ENCODE results near the gene CYP26C1. TPM values are rescaled to one million over a fixed set of nuclear protein-coding genes. Genes with fewer than 3 reads are reported as not detected.

CYP26C1 gene, protein sequence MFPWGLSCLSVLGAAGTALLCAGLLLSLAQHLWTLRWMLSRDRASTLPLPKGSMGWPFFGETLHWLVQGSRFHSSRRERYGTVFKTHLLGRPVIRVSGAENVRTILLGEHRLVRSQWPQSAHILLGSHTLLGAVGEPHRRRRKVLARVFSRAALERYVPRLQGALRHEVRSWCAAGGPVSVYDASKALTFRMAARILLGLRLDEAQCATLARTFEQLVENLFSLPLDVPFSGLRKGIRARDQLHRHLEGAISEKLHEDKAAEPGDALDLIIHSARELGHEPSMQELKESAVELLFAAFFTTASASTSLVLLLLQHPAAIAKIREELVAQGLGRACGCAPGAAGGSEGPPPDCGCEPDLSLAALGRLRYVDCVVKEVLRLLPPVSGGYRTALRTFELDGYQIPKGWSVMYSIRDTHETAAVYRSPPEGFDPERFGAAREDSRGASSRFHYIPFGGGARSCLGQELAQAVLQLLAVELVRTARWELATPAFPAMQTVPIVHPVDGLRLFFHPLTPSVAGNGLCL
- under 1 TPM in 1 of 2 donors, not detected in 1; 0.07 TPM for total RNA-seq

- no peak for DNase-seq (ENCODE audit: low spot score)
- peak within 1 kb of the TSS; percentile 38 for H3K4me3 Mint-ChIP-seq
- ATAC-seq, result no peak
These were observed at the start of gene CYP26C1 for GRCh38 chr10:93059975-93060886. Gene CYP26C1, plus strand, starts transcription at chr10:93060798. Its CDS starts 466 bp downstream, at chr10:93061264.

DNA sequence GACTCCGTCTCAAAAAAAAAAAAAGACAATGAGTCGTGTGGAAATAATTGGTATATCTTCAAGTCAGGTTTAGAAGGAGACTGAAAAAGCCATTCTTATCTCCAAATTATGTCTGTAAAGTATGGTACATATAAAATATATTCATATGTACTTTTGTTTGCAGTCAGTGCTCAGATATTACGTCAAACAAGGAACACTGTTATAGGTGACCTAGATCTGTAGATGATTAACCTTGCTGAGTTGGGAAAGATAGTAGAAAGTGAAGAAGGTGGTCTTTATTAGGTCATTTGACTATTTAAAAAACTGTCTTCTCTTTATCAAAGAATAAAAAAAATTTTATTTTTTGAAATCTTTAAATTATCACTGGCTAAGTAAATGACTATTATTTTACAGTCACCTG is 44.9 kb upstream of the CYP26C1 start:
- DNase-seq (ENCODE audit: low spot score) (no peak), ATAC-seq (no peak)
- H3K36me3 Mint-ChIP-seq, result no peaks in the 10 kb centered on the region
- H3K9me3 Mint-ChIP-seq, result no peaks in the 10 kb centered on the region
- H3K27ac Mint-ChIP-seq, result no peak overlapping the region
- no peak overlapping the region for H3K4me3 Mint-ChIP-seq
- H3K27me3 Mint-ChIP-seq, result no peaks in the 10 kb centered on the region
- no peaks in the 10 kb centered on the region for H3K4me1 Mint-ChIP-seq (ENCODE audit: low read depth in 2 of 2)

More at GRCh38 chr10:93059975-93060886, at the start of gene CYP26C1:
- H3K4me1 Mint-ChIP-seq (ENCODE audit: low read depth in 2 of 2), result peaks cover 7 to 9% of the 10 kb centered on the region in 2 donors
- H3K27me3 Mint-ChIP-seq, result peaks cover 19 to 31% of the 10 kb centered on the region in 2 donors
- peaks cover 6% of the 10 kb centered on the region for H3K36me3 Mint-ChIP-seq
- H3K9me3 Mint-ChIP-seq, result no peaks in the 10 kb centered on the region
- no peak within 1 kb of the TSS for H3K27ac Mint-ChIP-seq

- no peak for ATAC-seq
- no peak for DNase-seq (ENCODE audit: low spot score)
- Mint-ChIP-seq H3K27me3 (no peaks in the 10 kb centered on the region), H3K27ac (no peak overlapping the region), H3K9me3 (no peaks in the 10 kb centered on the region), H3K36me3 (no peaks in the 10 kb centered on the region), H3K4me1 (ENCODE audit: low read depth in 2 of 2) (no peaks in the 10 kb centered on the region), H3K4me3 (no peak overlapping the region)
These were observed 37.5 kb upstream of the CYP26C1 start for GRCh38 chr10:93023013-93023650.

DNA sequence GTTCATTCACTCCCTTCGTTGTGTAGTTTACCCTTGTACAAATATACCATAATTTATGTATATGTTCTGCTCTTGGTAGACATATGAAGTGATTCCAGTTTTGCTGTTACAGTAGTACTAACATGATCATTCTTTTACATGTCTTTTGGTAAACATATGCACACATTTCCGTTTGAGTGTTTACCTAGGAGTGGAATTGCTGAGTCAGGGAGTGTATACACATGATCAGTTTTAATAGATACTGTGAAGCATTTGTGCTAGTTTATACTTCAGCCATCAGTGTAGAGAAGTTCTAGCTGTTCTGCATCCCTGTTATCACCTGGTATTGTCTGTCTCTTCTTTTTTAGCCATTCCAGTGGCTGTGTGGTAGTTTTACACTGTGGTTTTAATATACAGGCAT is 34.5 kb upstream of the CYP26C1 start:
- Mint-ChIP-seq H3K9me3 (no peaks in the 10 kb centered on the region), H3K4me1 (ENCODE audit: low read depth in 2 of 2) (no peaks in the 10 kb centered on the region), H3K4me3 (no peak overlapping the region), H3K27me3 (no peaks in the 10 kb centered on the region), H3K27ac (no peak overlapping the region), H3K36me3 (no peaks in the 10 kb centered on the region)
- DNase-seq (ENCODE audit: low spot score), result no peak
- no peak for ATAC-seq

GRCh38 chr10:93027508-93027907 is 33.1 kb upstream of the CYP26C1 start:
- H3K9me3 Mint-ChIP-seq, result no peaks in the 10 kb centered on the region
- no peaks in the 10 kb centered on the region for H3K4me1 Mint-ChIP-seq (ENCODE audit: low read depth in 2 of 2)
- no peaks in the 10 kb centered on the region for H3K36me3 Mint-ChIP-seq

GRCh38 chr10:93028883-93029282 is 31.7 kb upstream of the CYP26C1 start:
- H3K27me3 Mint-ChIP-seq, result no peaks in the 10 kb centered on the region
- H3K4me1 Mint-ChIP-seq (ENCODE audit: low read depth in 2 of 2), result no peaks in the 10 kb centered on the region
- no peak overlapping the region for H3K27ac Mint-ChIP-seq
- H3K9me3 Mint-ChIP-seq, result no peaks in the 10 kb centered on the region
- ATAC-seq (no peak), DNase-seq (ENCODE audit: low spot score) (no peak)
- no peak overlapping the region for H3K4me3 Mint-ChIP-seq
- H3K36me3 Mint-ChIP-seq, result no peaks in the 10 kb centered on the region

More at GRCh38 chr10:93027508-93027907, 33.1 kb upstream of the CYP26C1 start:
- H3K4me3 Mint-ChIP-seq, result no peak overlapping the region
- DNase-seq (ENCODE audit: low spot score) (no peak), ATAC-seq (no peak)
- H3K27me3 Mint-ChIP-seq, result no peaks in the 10 kb centered on the region
- no peak overlapping the region for H3K27ac Mint-ChIP-seq

- Mint-ChIP-seq H3K27me3 (no peaks in the 10 kb centered on the region), H3K4me3 (no peak overlapping the region), H3K36me3 (no peaks in the 10 kb centered on the region), H3K27ac (no peak overlapping the region), H3K9me3 (no peaks in the 10 kb centered on the region), H3K4me1 (ENCODE audit: low read depth in 2 of 2) (no peaks in the 10 kb centered on the region)
- DNase-seq (ENCODE audit: low spot score), result no peak
- ATAC-seq, result no peak
These were observed 30.2 kb upstream of the CYP26C1 start for GRCh38 chr10:93030409-93030808.

DNA sequence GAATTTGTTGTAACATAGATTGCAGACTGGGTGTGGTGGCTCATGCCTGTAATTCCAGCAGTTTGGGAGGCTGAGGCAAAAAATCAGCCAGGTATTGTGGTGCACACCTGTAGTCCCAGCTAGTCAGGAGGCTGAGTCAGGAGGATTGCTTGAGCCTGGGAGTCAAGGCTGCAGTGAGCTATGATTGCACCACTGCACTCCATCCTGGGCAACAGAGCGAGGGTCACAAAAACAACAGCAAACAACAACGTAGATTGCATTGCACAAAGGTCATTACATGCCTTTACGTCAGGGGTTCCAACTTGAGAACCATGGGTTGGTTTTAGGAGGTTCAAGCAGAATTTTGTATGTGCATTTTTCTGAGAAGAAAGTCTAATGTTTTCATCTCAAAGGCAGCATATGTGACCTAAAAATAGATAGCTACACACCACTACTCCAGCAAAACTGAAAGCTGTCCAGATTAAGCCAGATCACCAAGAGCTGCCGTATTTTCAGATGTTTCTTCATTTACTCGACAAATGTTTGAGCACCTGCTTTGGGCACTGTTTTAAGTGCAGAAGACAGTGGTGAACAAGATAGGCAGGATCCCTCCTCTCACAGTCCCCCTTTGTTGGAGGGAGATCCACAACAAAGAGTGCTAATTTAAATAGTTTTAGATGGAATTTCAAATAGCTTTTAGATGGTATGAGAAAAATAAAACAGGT is 28.3 kb upstream of the CYP26C1 start:
- Mint-ChIP-seq H3K4me3 (no peak overlapping the region), H3K9me3 (no peaks in the 10 kb centered on the region), H3K36me3 (no peaks in the 10 kb centered on the region), H3K27me3 (no peaks in the 10 kb centered on the region), H3K4me1 (ENCODE audit: low read depth in 2 of 2) (no peaks in the 10 kb centered on the region), H3K27ac (no peak overlapping the region)
- DNase-seq (ENCODE audit: low spot score) (no peak), ATAC-seq (no peak)

DNA sequence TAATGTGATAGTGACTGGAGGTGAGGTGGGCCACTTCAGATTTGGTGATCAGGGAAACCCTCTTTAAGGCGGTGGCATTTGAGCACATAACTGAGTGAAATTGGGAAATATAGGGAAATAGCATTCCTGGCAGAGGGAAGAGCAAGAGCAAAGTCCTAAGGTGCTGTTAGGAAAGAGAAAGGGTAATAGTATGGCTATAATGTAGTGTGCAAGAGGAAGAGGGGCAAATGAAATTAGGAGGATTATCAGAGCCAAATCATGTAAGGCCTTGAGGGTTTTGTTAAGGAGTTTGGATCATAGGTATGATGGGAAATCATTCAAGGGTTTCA is 27.8 kb upstream of the CYP26C1 start:
- DNase-seq (ENCODE audit: low spot score) (no peak), ATAC-seq (no peak)
- no peak overlapping the region for H3K27ac Mint-ChIP-seq
- H3K4me3 Mint-ChIP-seq, result no peak overlapping the region
- H3K4me1 Mint-ChIP-seq (ENCODE audit: low read depth in 2 of 2), result no peaks in the 10 kb centered on the region
- no peaks in the 10 kb centered on the region for H3K9me3 Mint-ChIP-seq
- no peaks in the 10 kb centered on the region for H3K27me3 Mint-ChIP-seq
- H3K36me3 Mint-ChIP-seq, result no peaks in the 10 kb centered on the region

DNA sequence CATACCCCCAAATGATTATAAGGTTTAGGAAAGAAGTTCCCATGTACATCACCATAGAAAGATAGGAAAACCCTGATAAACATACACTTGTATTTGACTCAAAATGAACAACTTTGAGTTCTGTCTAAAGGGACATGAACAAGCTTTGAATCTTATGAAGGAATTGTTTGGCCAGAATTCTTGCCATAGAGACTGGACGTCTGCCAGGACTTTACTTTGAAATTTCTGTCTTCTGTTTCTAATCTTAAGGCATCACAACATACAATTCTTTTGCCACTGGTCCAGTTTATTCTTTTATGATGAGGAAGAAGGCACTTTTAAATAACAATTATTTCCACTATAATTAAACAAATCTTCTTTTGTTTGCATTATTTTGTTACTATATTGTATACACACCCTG is 26.2 kb upstream of the CYP26C1 start:
- ATAC-seq, result no peak
- Mint-ChIP-seq H3K9me3 (no peaks in the 10 kb centered on the region), H3K27ac (no peak overlapping the region), H3K4me3 (no peak overlapping the region), H3K4me1 (ENCODE audit: low read depth in 2 of 2) (no peaks in the 10 kb centered on the region), H3K36me3 (no peaks in the 10 kb centered on the region), H3K27me3 (no peaks in the 10 kb centered on the region)
- no peak for DNase-seq (ENCODE audit: low spot score)

- Mint-ChIP-seq H3K27ac (no peak overlapping the region), H3K4me1 (ENCODE audit: low read depth in 2 of 2) (peaks cover 0 to 6% of the 10 kb centered on the region in 2 donors), H3K4me3 (no peak overlapping the region), H3K27me3 (no peaks in the 10 kb centered on the region), H3K36me3 (no peaks in the 10 kb centered on the region), H3K9me3 (no peaks in the 10 kb centered on the region)
- DNase-seq (ENCODE audit: low spot score) (no peak), ATAC-seq (no peak)
These were observed 21.5 kb upstream of the CYP26C1 start for GRCh38 chr10:93039110-93039509.

GRCh38 chr10:93039721-93040120 is 20.9 kb upstream of the CYP26C1 start:
- no peak for ATAC-seq
- H3K9me3 Mint-ChIP-seq, result no peaks in the 10 kb centered on the region
- peaks cover 0 to 6% of the 10 kb centered on the region in 2 donors for H3K4me1 Mint-ChIP-seq (ENCODE audit: low read depth in 2 of 2)
- no peaks in the 10 kb centered on the region for H3K36me3 Mint-ChIP-seq
- no peak overlapping the region for H3K4me3 Mint-ChIP-seq
- H3K27ac Mint-ChIP-seq, result no peak overlapping the region
- no peak for DNase-seq (ENCODE audit: low spot score)
- no peaks in the 10 kb centered on the region for H3K27me3 Mint-ChIP-seq

DNA sequence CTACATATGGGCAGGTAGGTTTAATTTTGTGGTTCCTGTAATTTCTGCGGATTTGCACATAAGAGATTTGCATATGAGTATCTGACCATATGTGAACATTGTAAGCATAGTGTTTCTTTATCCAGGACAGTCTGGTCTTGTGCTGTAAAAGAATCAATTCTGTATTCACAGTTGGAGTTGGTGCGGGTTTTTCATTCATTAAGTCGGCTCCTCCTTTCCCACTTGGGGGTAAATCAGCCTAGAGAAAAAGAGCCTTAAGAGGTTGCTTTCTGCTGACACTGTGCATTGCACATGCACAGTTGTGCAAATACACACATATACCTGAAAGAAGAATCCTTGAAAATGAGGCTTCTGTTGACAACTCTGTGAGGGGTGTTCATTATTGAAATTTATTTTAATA is 6.1 kb upstream of the CYP26C1 start:
- H3K36me3 Mint-ChIP-seq, result peaks cover 6% of the 10 kb centered on the region
- H3K9me3 Mint-ChIP-seq, result no peaks in the 10 kb centered on the region
- no peak for DNase-seq (ENCODE audit: low spot score)
- H3K4me1 Mint-ChIP-seq (ENCODE audit: low read depth in 2 of 2), result no peaks in the 10 kb centered on the region
- no peak overlapping the region for H3K4me3 Mint-ChIP-seq
- no peak for ATAC-seq
- H3K27me3 Mint-ChIP-seq, result no peaks in the 10 kb centered on the region
- no peak overlapping the region for H3K27ac Mint-ChIP-seq
